HUES6 (cell line): ENCODE results near the gene ERGIC2.

Experiments used
- H3K27ac ChIP-seq: 2 replicates; pipeline ENCODE4 v1.7.0; 2013; ENCODE audit warnings: low read depth, mild to moderate bottlenecking, low read length, inconsistent platforms
- H3K27me3 ChIP-seq: 2 replicates; pipeline ENCODE4 v1.6.1; 2013; ENCODE audit warnings: low read length; ENCODE audit not compliant: control insufficient read depth, insufficient read depth
- H3K36me3 ChIP-seq: 2 replicates; pipeline ENCODE4 v1.6.1; 2013; ENCODE audit warnings: low read length; ENCODE audit not compliant: control insufficient read depth, insufficient read depth
- H3K4me1 ChIP-seq: 2 replicates; pipeline ENCODE4 v1.6.1; 2013; ENCODE audit warnings: low read length; ENCODE audit not compliant: control insufficient read depth, insufficient read depth
- H3K4me3 ChIP-seq: 2 replicates; pipeline ENCODE4 v1.5.1; 2013; ENCODE audit warnings: low read depth, low read length
- H3K9ac ChIP-seq: one replicate; pipeline ENCODE4 v1.6.1; 2013; ENCODE audit warnings: mild to moderate bottlenecking, low read length
- H3K9me3 ChIP-seq: 2 replicates; pipeline ENCODE4 v1.6.1; 2013; ENCODE audit warnings: low read depth, low read length; ENCODE audit not compliant: control insufficient read depth, insufficient read depth

The ERGIC2 gene

GRCh38 chr12:29380536-29381523 is at the start of gene ERGIC2:
Gene ERGIC2, minus strand, starts transcription at chr12:29381172. Its CDS starts 9,539 bp downstream, at chr12:29371633.
- Histone ChIP-seq H3K4me1 (peaks cover 2% of the 10 kb centered on the region; the same call in 1 of the 2 replicates), H3K27me3 (no peaks in the 10 kb centered on the region), H3K9ac (peak within 1 kb of the TSS; percentile 96), H3K36me3 (peaks cover 4% of the 10 kb centered on the region), H3K27ac (peak within 1 kb of the TSS; percentile 81), H3K9me3 (no peaks in the 10 kb centered on the region), H3K4me3 (peak within 1 kb of the TSS; percentile 91)

- Histone ChIP-seq H3K9ac (no peak overlapping the region), H3K9me3 (no peaks in the 10 kb centered on the region), H3K36me3 (no peaks in the 10 kb centered on the region), H3K27me3 (no peaks in the 10 kb centered on the region), H3K4me3 (no peak overlapping the region), H3K4me1 (no peaks in the 10 kb centered on the region), H3K27ac (no peak overlapping the region)
These were observed 49.7 kb upstream of the ERGIC2 start for GRCh38 chr12:29430716-29431044.

- no peak overlapping the region for H3K27ac ChIP-seq
- no peaks in the 10 kb centered on the region for H3K27me3 ChIP-seq
- H3K4me1 ChIP-seq: no peaks in the 10 kb centered on the region
- H3K36me3 ChIP-seq: no peaks in the 10 kb centered on the region
- no peak overlapping the region for H3K9ac ChIP-seq
- H3K9me3 ChIP-seq: 0 out of 2 replicates have a peak, but pooled peaks cover 2% of the 10 kb centered on the region
- no peak overlapping the region for H3K4me3 ChIP-seq
These were observed 49.2 kb upstream of the ERGIC2 start for GRCh38 chr12:29429999-29430715.

GRCh38 chr12:29428633-29429032 is 47.7 kb upstream of the ERGIC2 start:
- no peak overlapping the region for H3K27ac ChIP-seq
- H3K27me3 ChIP-seq: no peaks in the 10 kb centered on the region
- peaks cover 11% of the 10 kb centered on the region for H3K9me3 ChIP-seq
- H3K4me3 ChIP-seq: no peak overlapping the region
- H3K9ac ChIP-seq: no peak overlapping the region
- no peaks in the 10 kb centered on the region for H3K4me1 ChIP-seq
- no peaks in the 10 kb centered on the region for H3K36me3 ChIP-seq

- H3K27ac ChIP-seq: no peak overlapping the region
- H3K27me3 ChIP-seq: no peaks in the 10 kb centered on the region
- no peak overlapping the region for H3K9ac ChIP-seq
- no peaks in the 10 kb centered on the region for H3K36me3 ChIP-seq
- no peaks in the 10 kb centered on the region for H3K4me1 ChIP-seq
- no peak overlapping the region for H3K4me3 ChIP-seq
- H3K9me3 ChIP-seq: peaks cover 14% of the 10 kb centered on the region
These were observed 47.0 kb upstream of the ERGIC2 start for GRCh38 chr12:29427964-29428363.

GRCh38 chr12:29426498-29426897 is 45.5 kb upstream of the ERGIC2 start:
- no peak overlapping the region for H3K27ac ChIP-seq
- peaks cover 15% of the 10 kb centered on the region for H3K9me3 ChIP-seq
- H3K27me3 ChIP-seq: no peaks in the 10 kb centered on the region
- H3K4me3 ChIP-seq: no peak overlapping the region
- H3K36me3 ChIP-seq: no peaks in the 10 kb centered on the region
- H3K9ac ChIP-seq: no peak overlapping the region
- H3K4me1 ChIP-seq: no peaks in the 10 kb centered on the region

- Histone ChIP-seq H3K4me3 (no peak overlapping the region), H3K36me3 (no peaks in the 10 kb centered on the region), H3K4me1 (no peaks in the 10 kb centered on the region), H3K27ac (no peak overlapping the region), H3K27me3 (no peaks in the 10 kb centered on the region), H3K9ac (no peak overlapping the region), H3K9me3 (peaks cover 15% of the 10 kb centered on the region)
These were observed 44.8 kb upstream of the ERGIC2 start for GRCh38 chr12:29425722-29426121.

- Histone ChIP-seq H3K4me1 (no peaks in the 10 kb centered on the region), H3K4me3 (no peak overlapping the region), H3K36me3 (no peaks in the 10 kb centered on the region), H3K27me3 (no peaks in the 10 kb centered on the region), H3K9me3 (peaks cover 9% of the 10 kb centered on the region), H3K9ac (no peak overlapping the region), H3K27ac (no peak overlapping the region)
These were observed 35.8 kb upstream of the ERGIC2 start for GRCh38 chr12:29416748-29417147.

GRCh38 chr12:29415111-29415510 is 34.1 kb upstream of the ERGIC2 start:
- H3K27ac ChIP-seq: no peak overlapping the region
- no peaks in the 10 kb centered on the region for H3K36me3 ChIP-seq
- no peak overlapping the region for H3K9ac ChIP-seq
- no peaks in the 10 kb centered on the region for H3K4me1 ChIP-seq
- no peaks in the 10 kb centered on the region for H3K27me3 ChIP-seq
- peaks cover 9% of the 10 kb centered on the region for H3K9me3 ChIP-seq
- no peak overlapping the region for H3K4me3 ChIP-seq

- Histone ChIP-seq H3K27me3 (no peaks in the 10 kb centered on the region), H3K4me1 (no peaks in the 10 kb centered on the region), H3K4me3 (no peak overlapping the region), H3K9me3 (peaks cover 9% of the 10 kb centered on the region), H3K36me3 (no peaks in the 10 kb centered on the region), H3K9ac (no peak overlapping the region), H3K27ac (no peak overlapping the region)
These were observed 33.4 kb upstream of the ERGIC2 start for GRCh38 chr12:29414368-29414767.

GRCh38 chr12:29405561-29405960 is 24.6 kb upstream of the ERGIC2 start:
- Histone ChIP-seq H3K36me3 (no peaks in the 10 kb centered on the region), H3K4me3 (no peak overlapping the region), H3K4me1 (no peaks in the 10 kb centered on the region), H3K27me3 (no peaks in the 10 kb centered on the region), H3K9me3 (no peaks in the 10 kb centered on the region), H3K27ac (no peak overlapping the region), H3K9ac (no peak overlapping the region)
